HG02678 (cell line): ENCODE results near the gene KIFC1.
A peak's percentile ranks its signal among the peaks of the same experiment; 100 is the strongest.

Experiments used
- ATAC-seq: cut with Tn5 transposase; IDR thresholded peaks from one replicate; pipeline ENCODE4 v1.9.1; 2021; ENCODE audit warnings: mild to moderate bottlenecking, moderate library complexity; ENCODE audit not compliant: unreplicated experiment

Gene KIFC1

GRCh38 chr6:33410050-33410710 is 18.6 kb downstream of the KIFC1 start:
- ATAC-seq, result peak; percentile 90

DNA sequence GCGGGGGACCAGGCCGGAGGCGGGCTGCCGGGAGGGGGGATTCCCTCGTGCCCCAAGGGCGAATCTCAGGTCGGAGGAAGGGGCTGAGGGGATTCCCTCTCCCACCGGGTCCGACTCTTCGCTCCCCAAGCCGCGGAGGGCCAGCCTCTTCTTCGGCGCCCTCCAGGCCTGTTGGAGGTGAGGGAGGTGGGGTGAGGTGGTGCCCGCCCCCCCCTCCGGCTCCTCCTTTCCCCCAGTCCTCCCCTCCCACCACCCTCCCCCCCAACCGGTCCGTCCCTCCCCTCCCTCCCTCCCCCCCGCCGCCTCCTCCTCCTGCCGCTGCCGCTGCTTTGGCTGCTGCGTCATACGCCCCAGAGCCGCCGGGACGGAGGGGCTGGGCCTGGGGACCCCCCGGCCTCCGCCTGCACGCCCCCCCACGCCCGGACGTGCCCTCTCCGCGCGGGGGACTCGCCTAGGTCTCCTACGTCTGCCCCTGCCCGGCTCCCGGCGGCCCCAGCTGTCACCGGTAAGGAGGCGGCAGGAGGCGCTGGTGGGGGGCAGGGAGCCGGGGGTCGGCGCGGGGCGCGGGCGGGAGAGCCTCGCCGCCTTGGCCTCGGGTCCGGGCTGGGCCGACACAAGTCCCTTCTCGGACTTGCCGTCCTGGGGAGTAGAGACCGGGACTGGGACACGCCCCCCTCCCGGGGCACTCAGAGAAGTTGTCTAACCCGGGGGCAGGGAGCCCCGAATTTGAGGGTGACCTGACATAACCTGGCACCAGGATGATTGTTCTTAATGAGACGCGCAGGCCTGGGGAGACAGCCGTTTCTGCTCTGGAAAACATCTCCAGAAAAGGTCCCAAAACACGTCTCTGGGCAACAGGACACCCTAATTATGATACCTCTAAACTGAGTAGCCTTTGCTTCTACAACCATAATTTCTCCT is 19.3 kb downstream of the KIFC1 start, which contains the start of gene PHF1:
Gene PHF1, plus strand, starts transcription at position 304 of the 921 bp plus-strand sequence. CDS start 1,250 bp downstream, outside the sequence.
- ATAC-seq, result peak; percentile 27

DNA sequence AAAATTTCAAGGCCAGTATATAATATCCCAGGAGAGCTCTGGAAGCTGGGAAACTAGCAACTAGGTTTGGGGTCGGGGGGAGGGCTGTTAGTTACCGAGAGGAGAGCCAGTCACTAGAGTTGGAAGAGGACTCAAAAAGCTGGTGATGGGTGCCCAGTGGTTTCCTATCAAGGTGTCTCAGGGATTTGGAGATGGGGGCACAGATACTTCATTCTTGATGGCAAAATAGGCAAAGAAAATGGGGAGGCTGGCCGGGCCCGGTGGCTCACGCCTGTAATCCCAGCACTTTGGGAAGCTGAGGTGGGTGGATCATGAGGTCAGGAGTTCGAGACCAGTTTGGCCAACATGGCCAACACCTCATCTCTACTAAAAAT is 20.0 kb downstream of the KIFC1 start:
- no peak for ATAC-seq

GRCh38 chr6:33412140-33413009 is 20.8 kb downstream of the KIFC1 start:
- ATAC-seq, result no peak

DNA sequence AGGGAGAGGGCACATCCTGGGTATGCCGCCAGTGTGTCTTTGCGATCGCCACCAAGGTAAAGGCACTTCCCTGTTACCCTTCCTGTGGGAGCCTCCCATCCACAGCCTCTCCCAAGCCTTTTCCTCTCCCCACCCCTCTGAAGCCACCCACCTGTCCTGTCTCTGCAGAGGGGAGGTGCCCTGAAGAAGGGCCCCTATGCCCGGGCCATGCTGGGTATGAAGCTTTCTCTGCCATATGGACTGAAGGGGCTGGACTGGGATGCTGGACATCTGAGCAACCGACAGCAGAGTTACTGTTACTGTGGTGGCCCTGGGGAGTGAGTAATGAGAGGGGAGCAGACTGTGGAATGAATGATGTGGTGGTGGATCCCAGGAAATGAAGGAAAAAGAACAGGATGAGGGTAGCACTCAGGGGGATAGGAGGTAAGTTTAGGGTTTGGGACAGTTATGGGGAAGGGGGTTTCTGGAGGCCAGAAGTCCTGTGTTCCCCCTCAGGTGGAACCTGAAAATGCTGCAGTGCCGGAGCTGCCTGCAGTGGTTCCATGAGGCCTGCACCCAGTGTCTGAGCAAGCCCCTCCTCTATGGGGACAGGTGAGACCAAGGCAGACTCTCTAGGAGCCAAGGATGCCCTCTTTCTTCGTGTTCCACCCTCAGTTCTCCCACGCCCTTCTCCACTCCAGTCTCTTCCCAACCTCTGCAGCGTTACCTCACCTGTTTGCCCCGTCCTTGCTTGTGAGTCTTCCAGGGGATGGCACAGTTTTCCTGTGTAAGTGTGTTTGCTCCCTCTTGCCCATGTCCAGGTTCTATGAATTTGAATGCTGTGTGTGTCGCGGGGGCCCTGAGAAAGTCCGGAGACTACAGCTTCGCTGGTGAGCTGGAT is 21.9 kb downstream of the KIFC1 start:
- no peak for ATAC-seq

DNA sequence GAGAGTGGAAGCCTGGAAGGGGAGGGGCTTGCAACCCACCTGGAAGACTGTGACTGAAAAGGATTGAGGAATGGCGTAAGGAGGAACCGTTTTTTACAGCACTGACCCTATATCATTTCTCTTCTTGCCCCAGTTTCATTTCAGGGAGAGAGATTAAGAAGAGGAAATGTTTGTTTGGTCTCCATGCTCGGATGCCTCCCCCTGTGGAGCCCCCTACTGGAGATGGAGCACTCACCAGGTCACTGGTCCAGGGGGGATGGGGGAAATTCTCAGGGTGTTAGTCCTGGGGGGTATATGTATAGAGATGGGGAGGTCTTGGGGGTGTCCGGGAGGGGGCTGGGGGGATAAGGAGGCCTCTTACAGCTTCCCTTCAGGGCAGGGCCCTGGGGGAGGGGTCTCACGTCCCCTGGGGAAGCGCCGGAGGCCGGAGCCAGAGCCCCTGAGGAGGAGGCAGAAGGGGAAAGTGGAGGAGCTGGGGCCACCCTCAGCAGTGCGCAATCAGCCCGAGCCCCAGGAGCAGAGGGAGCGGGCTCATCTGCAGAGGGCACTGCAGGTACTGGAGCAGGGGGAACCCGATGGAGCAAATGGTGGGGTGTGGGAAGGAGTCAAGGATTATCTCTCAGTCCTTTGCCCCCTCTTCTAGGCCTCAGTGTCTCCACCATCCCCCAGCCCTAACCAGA is 23.1 kb downstream of the KIFC1 start:
- ATAC-seq, result no peak

- no peak for ATAC-seq
Observed at GRCh38 chr6:33415831-33416230, 24.2 kb downstream of the KIFC1 start.

GRCh38 chr6:33416386-33417127 is 24.9 kb downstream of the KIFC1 start:
- no peak for ATAC-seq

GRCh38 chr6:33417128-33417902 is 25.7 kb downstream of the KIFC1 start:
- ATAC-seq, result no peak

DNA sequence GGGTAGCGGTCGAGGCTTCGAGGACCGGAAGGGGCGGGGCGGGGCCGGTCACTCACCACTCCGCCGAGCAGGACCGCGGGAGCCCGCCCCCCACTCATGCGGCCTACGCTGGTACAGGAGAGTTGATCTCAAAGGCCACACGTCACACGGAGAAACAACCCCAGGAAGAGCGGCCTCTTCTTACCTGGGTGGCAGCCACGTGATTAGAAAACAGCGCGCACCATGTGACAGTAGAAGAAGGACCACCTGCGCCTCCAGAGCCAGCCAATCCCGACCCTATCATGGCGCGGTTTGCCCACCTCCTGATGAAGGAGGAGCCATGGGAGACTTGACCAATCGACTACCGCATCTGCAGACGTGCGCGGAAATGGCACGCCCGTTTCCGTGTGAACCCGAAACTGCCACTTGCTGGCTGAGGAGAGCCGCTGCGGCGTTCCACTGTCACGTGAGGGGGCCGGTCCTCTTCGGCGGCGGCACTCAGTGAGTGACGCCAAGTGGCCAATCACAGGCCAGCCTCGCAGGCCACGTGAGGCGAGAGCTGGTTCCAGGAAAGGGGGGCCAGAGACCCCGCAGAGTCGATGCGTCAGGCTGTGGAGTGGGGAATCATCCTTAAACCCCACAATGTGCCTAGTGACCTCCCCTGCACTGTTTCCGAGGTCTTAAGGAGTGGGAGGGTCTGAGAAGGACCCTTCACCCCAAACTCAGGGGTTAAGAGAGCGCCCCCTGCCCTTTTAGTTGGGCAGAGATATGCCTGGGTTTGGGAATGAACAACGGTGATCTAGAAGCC is 26.5 kb downstream of the KIFC1 start, which contains the start of gene CUTA:
Gene CUTA, minus strand, starts transcription at position 205 of the 787 bp plus-strand sequence. Its CDS starts 107 bp downstream, at position 98.
- ATAC-seq, result peak; percentile 91

DNA sequence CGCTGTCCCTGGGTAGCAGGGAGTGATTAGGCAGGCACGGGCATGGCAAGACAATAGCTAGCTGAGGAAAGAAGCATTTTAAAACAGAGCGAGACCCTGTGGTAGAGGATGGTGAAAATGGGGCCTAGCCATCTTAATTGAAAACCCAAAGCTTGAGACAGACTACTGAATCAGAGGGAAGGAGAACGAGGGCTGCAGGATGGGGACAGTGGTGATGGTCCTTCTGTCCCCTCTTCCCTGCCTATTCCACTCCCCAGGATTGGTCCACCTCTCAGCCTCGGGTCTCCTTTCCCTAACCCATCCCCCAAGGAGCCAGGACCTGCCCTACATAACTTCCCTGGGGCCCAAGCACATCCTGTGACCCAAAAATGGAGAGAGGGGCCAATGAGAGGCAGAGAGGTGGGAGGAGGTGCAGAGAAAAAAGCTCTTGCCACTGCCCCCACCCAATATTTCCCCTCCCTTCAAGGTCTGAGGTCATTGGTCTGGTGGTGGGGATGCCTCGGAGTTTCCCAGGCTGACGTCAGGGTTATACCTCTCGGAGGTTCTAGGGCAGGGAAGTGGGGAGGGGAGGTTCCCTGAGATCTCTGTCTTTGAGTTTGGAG is 27.2 kb downstream of the KIFC1 start:
- ATAC-seq, result no peak

DNA sequence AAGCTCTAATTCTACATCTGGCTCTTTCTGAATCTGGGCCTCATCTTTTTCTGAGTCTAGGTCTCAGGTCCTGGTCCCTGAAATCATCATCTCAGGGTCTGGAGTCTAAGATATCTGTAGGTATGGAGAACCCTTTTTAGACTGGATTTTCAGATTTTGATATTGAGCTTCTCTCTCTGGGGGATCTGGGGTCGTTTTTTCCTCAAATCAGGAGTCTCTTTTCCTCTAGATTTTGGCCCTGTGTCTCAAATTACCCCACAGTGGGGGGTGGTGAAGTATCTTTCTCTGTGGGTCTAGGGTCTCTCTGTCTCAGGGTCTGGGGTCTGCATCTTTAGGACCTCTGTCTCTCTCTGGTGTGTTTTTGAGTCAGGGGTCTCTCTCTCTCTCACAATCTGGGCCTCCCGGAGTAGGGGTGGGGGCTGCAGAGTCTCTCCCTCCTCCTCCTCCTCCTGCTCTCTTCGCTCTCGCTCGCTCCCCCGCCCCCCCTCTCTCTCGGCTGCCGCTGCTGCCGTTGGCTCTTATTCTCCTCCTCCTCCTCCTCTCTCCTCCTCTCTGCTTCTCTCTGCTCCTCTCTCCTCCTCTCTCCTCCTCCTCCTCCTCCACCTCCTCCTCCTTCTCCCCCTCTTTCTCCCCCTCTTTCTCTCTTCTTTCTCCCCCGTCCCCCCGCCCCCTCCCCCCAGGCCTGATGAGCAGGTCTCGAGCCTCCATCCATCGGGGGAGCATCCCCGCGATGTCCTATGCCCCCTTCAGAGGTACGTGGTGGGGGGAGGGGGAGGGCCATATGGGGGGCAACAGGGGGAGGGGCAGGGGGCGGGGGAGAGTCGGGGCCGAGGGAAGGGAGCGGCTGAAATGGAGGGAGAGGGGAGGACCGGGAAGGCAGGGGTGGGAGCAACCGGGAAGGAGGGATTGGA is 28.2 kb downstream of the KIFC1 start, which contains the start of gene SYNGAP1:
Gene SYNGAP1, plus strand, starts transcription at position 486 of the 911 bp plus-strand sequence. Its CDS starts 200 bp downstream, at position 686.
- no peak for ATAC-seq

- no peak for ATAC-seq
Observed at GRCh38 chr6:33420491-33421343, 29.1 kb downstream of the KIFC1 start.

GRCh38 chr6:33421344-33421643 is 29.7 kb downstream of the KIFC1 start:
- ATAC-seq, result no peak

DNA sequence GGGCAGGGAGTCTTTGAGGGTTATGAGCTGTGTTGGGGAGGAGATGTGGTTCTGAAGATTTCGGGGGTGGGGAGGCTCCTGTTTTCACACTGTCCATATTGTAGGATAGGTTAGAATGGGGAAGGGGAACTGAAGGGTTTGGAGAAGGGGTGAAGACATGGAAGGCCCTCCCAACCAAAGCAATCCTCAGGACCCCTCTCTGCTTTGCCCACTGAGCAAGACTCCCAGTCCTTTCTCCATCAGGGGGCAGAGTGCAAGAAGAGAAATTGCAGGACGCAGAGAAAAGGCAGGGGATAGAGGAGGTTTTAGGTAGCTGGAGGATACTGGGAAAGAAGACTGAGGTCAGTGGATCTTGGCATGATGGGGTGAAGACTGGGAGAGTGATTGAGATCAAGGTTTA is 32.2 kb downstream of the KIFC1 start:
- ATAC-seq, result no peak
